K562 (cell line): ENCODE results near the gene ASF1B. TPM values are rescaled to one million over a fixed set of nuclear protein-coding genes. Genes with fewer than 3 reads are reported as not detected.

Experiments used
- ATAC-seq: fragments of 200-7000 bp; cut with Tn5 transposase; 3 replicates; pipeline ENCODE4 v1.9.1; 2020; ENCODE audit warnings: moderate library complexity
- BruUV-seq: library from RNA; stranded (reverse); fragments of 400-500 nt; replicated peaks from 2 replicates; lab custom pipeline; 2021; lab: Mats Ljungman, UMichigan
- CTCF ChIA-PET: fragments of 300-600 bp; formaldehyde crosslinking; extraction: SDS; loops from one replicate; lab custom pipeline; 2021; ENCODE audit warnings: low intra/inter-chr PET ratio; lab: Yijun Ruan, JAX
- POLR2A ChIA-PET: fragments of 300-600, 350-650 bp; sonication (Branson Sonifier 250); formaldehyde crosslinking; extraction: SDS; loops from one replicate; lab custom pipeline; 2021; ENCODE audit warnings: antibody characterized with exemption, inconsistent platforms; lab: Yijun Ruan, JAX
- DNase-seq, 4 experiments: peaks; one replicate each; pipeline versions ENCODE4 v3.0.0 to v3.0.0-alpha.2; 2011 to 2018; ENCODE audit warnings: low spot score in 3 of 4, mixed read lengths in 3 of 4; ENCODE audit errors: extremely low read depth in 1 of 4
- FAIRE-seq: peaks from 2 replicates; lab custom pipeline; 2011; peaks lifted over from hg19 to GRCh38; lab: Jason Lieb, UNC
- H2AFZ ChIP-seq: 2 replicates; pipeline ENCODE4 v1.6.0; 2011; ENCODE audit warnings: low read depth, low read length, control low read depth, inconsistent platforms
- H3K27ac ChIP-seq: fragments of 200-600 bp; 3 replicates; pipeline ENCODE4 v1.8.0; 2011; ENCODE audit warnings: low read depth, mild to moderate bottlenecking, control low read depth, inconsistent platforms, low read length, moderate library complexity, mixed read lengths; ENCODE audit errors: extremely low read depth
- H3K27me3 ChIP-seq, 2 experiments: fragments of 300-600 bp in 1 of 2; 2 replicates in 1 of 2; 3 replicates in 1 of 2; pipeline versions ENCODE4 v1.6.0 to v1.8.0; 2011; ENCODE audit warnings: inconsistent platforms in 2 of 2, low read length in 2 of 2, mild to moderate bottlenecking in 1 of 2, mixed read lengths in 1 of 2, moderate library complexity in 1 of 2; ENCODE audit not compliant: control insufficient read depth in 2 of 2, insufficient read depth in 2 of 2
- H3K36me3 ChIP-seq: fragments of 300-600 bp; 3 replicates; pipeline ENCODE4 v1.8.0; 2011; ENCODE audit warnings: mild to moderate bottlenecking, low read length, inconsistent platforms; ENCODE audit not compliant: control insufficient read depth, insufficient read depth
- H3K4me1 ChIP-seq, 2 experiments: fragments of 200-600 bp in 1 of 2; replicated peaks in 1 of 2; 2 replicates in 1 of 2; 3 replicates in 1 of 2; pipeline versions ENCODE4 v1.5.1 to v1.8.0; 2011; ENCODE audit warnings: inconsistent platforms in 2 of 2, low read length in 2 of 2, mild to moderate bottlenecking in 1 of 2, mixed read lengths in 1 of 2, moderate library complexity in 1 of 2; ENCODE audit not compliant: control insufficient read depth in 2 of 2, insufficient read depth in 2 of 2
- H3K4me2 ChIP-seq: 2 replicates; pipeline ENCODE4 v1.6.1; 2011; ENCODE audit warnings: low read length, control low read depth, inconsistent platforms, mixed read lengths; ENCODE audit not compliant: insufficient read depth
- H3K4me3 ChIP-seq: fragments of 200-600 bp; sonication (generic), shearing (Covaris generic); 2 replicates; pipeline ENCODE4 v1.5.1; 2016; ENCODE audit warnings: control low read depth, inconsistent platforms
- H3K79me2 ChIP-seq: fragments of 200-600 bp; 3 replicates; pipeline ENCODE4 v1.8.0; 2011; ENCODE audit warnings: low read length, inconsistent platforms; ENCODE audit not compliant: control insufficient read depth, insufficient read depth
- H3K9ac ChIP-seq, 2 experiments: 2 replicates each; pipeline versions ENCODE4 v1.6.0 to v1.6.1; 2011; ENCODE audit warnings: low read depth in 2 of 2, low read length in 2 of 2, control low read depth in 1 of 2, inconsistent platforms in 1 of 2, mild to moderate bottlenecking in 1 of 2, mixed read lengths in 1 of 2; ENCODE audit not compliant: insufficient read depth in 1 of 2
- H3K9me1 ChIP-seq: one replicate; pipeline ENCODE4 v1.6.0; 2011; ENCODE audit warnings: inconsistent platforms, mild to moderate bottlenecking, low read length, moderate library complexity; ENCODE audit not compliant: control insufficient read depth, insufficient read depth
- H3K9me3 ChIP-seq: replicated peaks from 2 replicates; pipeline ENCODE4 v1.5.1; 2011; ENCODE audit warnings: low read depth, low read length, inconsistent platforms; ENCODE audit not compliant: control insufficient read depth, insufficient read depth
- H4K20me1 ChIP-seq: replicated peaks from 2 replicates; pipeline ENCODE4 v1.6.1; 2011; ENCODE audit warnings: low read length, inconsistent platforms, mixed read lengths; ENCODE audit not compliant: control insufficient read depth, insufficient read depth
- BRD4 ChIP-seq: fragments of 200-600 bp; sonication (generic); IDR thresholded peaks from 2 replicates; pipeline ENCODE4 v1.6.1; 2017; ENCODE audit warnings: inconsistent platforms
- DDX20 ChIP-seq: fragments of 450-650 bp; IDR thresholded peaks from 2 replicates; pipeline ENCODE4 v1.6.1; 2016; ENCODE audit warnings: missing genetic modification characterization, low read depth, mild to moderate bottlenecking, missing compliant biosample characterization, moderate library complexity
- EHMT2 ChIP-seq: fragments of 450-650 bp; IDR thresholded peaks from 2 replicates; pipeline ENCODE4 v1.6.1; 2018; ENCODE audit warnings: antibody characterized with exemption
- EP400 ChIP-seq: fragments of 450-650 bp; IDR thresholded peaks from 2 replicates; pipeline ENCODE4 v1.6.1; 2017; ENCODE audit warnings: antibody characterized with exemption, mild to moderate bottlenecking, moderate library complexity
- HCFC1 ChIP-seq: IDR thresholded peaks from 2 replicates; pipeline ENCODE4 v1.6.1; 2012; ENCODE audit warnings: low read depth, low read length, improper control_type of control experiment
- ILF3 ChIP-seq: fragments of 450-650 bp; IDR thresholded peaks from 2 replicates; pipeline ENCODE4 v1.6.1; 2018; ENCODE audit warnings: antibody characterized with exemption, mild to moderate bottlenecking, moderate library complexity, borderline replicate concordance
- KDM4B ChIP-seq, 2 experiments: fragments of 450-650 bp in 1 of 2; sonication (generic) in 1 of 2; IDR thresholded peaks; 2 replicates each; pipeline ENCODE4 v1.6.1; 2016 to 2017; ENCODE audit warnings: borderline replicate concordance in 2 of 2, antibody characterized with exemption in 1 of 2, low read depth in 1 of 2, mild to moderate bottlenecking in 1 of 2
- MAFF ChIP-seq: IDR thresholded peaks from 2 replicates; pipeline ENCODE4 v1.6.1; 2012; ENCODE audit warnings: low read length, improper control_type of control experiment
- MCM2 ChIP-seq: fragments of 450-650 bp; IDR thresholded peaks from 2 replicates; pipeline ENCODE4 v1.6.1; 2017; ENCODE audit warnings: low read depth, mild to moderate bottlenecking
- MYBL2 ChIP-seq, 2 experiments: fragments of 450-650 bp in 1 of 2; sonication (generic) in 1 of 2; formaldehyde crosslinking in 1 of 2; IDR thresholded peaks; 2 replicates each; pipeline versions ENCODE4 v1.6.1 to v1.8.1; 2017 to 2022; ENCODE audit warnings: borderline replicate concordance in 1 of 2, inconsistent platforms in 1 of 2, low read depth in 1 of 2, mild to moderate bottlenecking in 1 of 2, missing genetic modification reagents in 1 of 2, moderate library complexity in 1 of 2
- NUFIP1 ChIP-seq: fragments of 450-650 bp; IDR thresholded peaks from 2 replicates; pipeline ENCODE4 v1.6.1; 2018; ENCODE audit not compliant: partially characterized antibody
- SMARCC2 ChIP-seq: fragments of 450-650 bp; IDR thresholded peaks from 2 replicates; pipeline ENCODE4 v1.6.1; 2017; ENCODE audit warnings: antibody characterized with exemption, moderate library complexity, mild to moderate bottlenecking, low read depth
- SRSF1 ChIP-seq: fragments of 200-400 bp; formaldehyde crosslinking; IDR thresholded peaks from 2 replicates; pipeline ENCODE4 v1.6.1; 2017; ENCODE audit warnings: mild to moderate bottlenecking, low read depth, low read length, moderate library complexity
- TEAD1 ChIP-seq, 2 experiments: fragments of 450-650 bp in 1 of 2; sonication (generic) in 1 of 2; formaldehyde crosslinking; IDR thresholded peaks; 2 replicates each; pipeline versions ENCODE4 v1.4.0 to v1.8.0; 2020 to 2022; ENCODE audit warnings: mild to moderate bottlenecking in 2 of 2, missing genetic modification reagents in 1 of 2
- TEAD4 ChIP-seq, 2 experiments: sonication (generic) in 1 of 2; formaldehyde crosslinking in 1 of 2; IDR thresholded peaks; 2 replicates each; pipeline versions ENCODE4 v1.6.1 to v1.8.0; 2012 to 2022; ENCODE audit warnings: borderline replicate concordance in 1 of 2, inconsistent platforms in 1 of 2, low read length in 1 of 2, mild to moderate bottlenecking in 1 of 2, missing genetic modification reagents in 1 of 2
- THRB ChIP-seq: fragments of 450-650 bp; formaldehyde crosslinking; conservative IDR thresholded peaks from 2 replicates; pipeline ENCODE4 v1.4.0; 2022; ENCODE audit warnings: mild to moderate bottlenecking, missing genetic modification characterization
- XRCC5 ChIP-seq: fragments of 200-400 bp; formaldehyde crosslinking; IDR thresholded peaks from 2 replicates; pipeline ENCODE4 v1.6.1; 2017; ENCODE audit warnings: low read depth, mild to moderate bottlenecking, low read length
- ZNF282 ChIP-seq: sonication (generic); formaldehyde crosslinking; IDR thresholded peaks from 2 replicates; pipeline ENCODE4 v1.8.1; 2023; ENCODE audit warnings: missing genetic modification reagents
- WGBS: fragments of 100-300 bp; shearing (Covaris generic); methylation state at CpG from one replicate; pipeline ENCODE4 v1.1.6; 2016; ENCODE audit warnings: low coverage, mixed read lengths; ENCODE audit not compliant: insufficient coverage; ENCODE audit errors: missing lambda C conversion rate; 5-methylcytosine and 5-hydroxymethylcytosine counted together
- in situ Hi-C: fragments of 300-500 bp; cut with MboI; formaldehyde crosslinking; loops from 4 replicates; pipeline ENCODE4 v1.15.0; 2018; ENCODE audit warnings: inconsistent platforms, mixed read lengths
- intact Hi-C: fragments of 100-400 bp; cut with micrococcal nuclease; formaldehyde crosslinking; loops from 2 replicates; pipeline ENCODE4 v1.14.2; 2022
- polyA plus RNA-seq, 8 experiments: library from polyadenylated mRNA; depleted of rRNA in 4 of 8; stranded (reverse) in 5 of 8; unstranded in 3 of 8; fragments of >200 nt; fragmentation: Nextera tagmentation in 2 of 8; fragmentation: Illumina TruSeq in 1 of 8; extraction: Ambion mirVana in 2 of 8; extraction: Trizol in 1 of 8; gene quantifications; 2 replicates each; pipeline versions ENCODE4 v1.2.1 to v1.2.3, GENCODE V29; 2011 to 2014; ENCODE audit warnings: inconsistent platforms in 1 of 8, missing spikeins in 1 of 8
- total RNA-seq, 7 experiments: library from RNA; depleted of rRNA in 6 of 7; stranded (reverse); fragments of >200 nt in 6 of 7; fragmentation: Illumina TruSeq in 2 of 7; extraction: Trizol in 2 of 7; gene quantifications; 2 replicates each; pipeline versions ENCODE4 v1.2.1 to v1.2.3, GENCODE V29; 2011 to 2021; ENCODE audit warnings: low replicate concordance in 1 of 7
- TF ChIP-seq, protein P1 (sequence below): fragments of 450-650 bp; IDR thresholded peaks from 2 replicates; pipeline ENCODE4 v1.6.1; 2016

Gene ASF1B
- total and polyA plus RNA-seq, 9 of the 15 experiments (the other 6 are each of a cell fraction or from before 2014, with no cell fraction given) = 6.0 to 69.4 (median 53.3) TPM

DNA sequence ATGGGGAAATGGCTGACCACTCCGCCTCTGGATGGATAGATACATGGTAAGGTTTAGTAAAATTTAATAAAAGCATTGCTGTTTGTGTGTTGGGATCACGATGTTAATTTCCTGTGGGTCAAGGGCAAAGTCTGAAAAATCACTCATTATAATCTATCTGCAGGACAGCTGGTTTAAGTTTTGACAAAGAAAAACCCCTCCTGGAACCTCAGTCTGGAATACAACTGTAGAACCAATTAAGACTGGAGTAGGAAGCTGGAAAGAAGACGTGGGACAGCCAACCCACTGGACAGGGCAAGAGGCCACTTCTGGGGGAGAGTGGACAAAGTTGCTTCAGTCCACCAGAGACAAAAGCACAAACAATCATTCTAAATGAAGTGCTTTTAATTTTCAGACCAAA is 17.2 kb downstream of the ASF1B start:
- WGBS = 57% methylated on average over 3 of the region's 3 CpGs
- H3K36me3 ChIP-seq = peaks cover 27% of the 10 kb centered on the region; the same call in 2 of the 3 replicates
- no peaks in the 10 kb centered on the region for H4K20me1 ChIP-seq
- peaks cover 18% of the 10 kb centered on the region for H3K79me2 ChIP-seq
- peaks cover 4% of the 10 kb centered on the region for H3K9me1 ChIP-seq
- TF ChIP-seq KDM4B (IDR thresholded peaks at IDR 0.05; ENCODE audit: borderline replicate concordance in 2 of 2, low read depth in 1 of 2) (no peak), SMARCC2 (no peak), MYBL2 (IDR thresholded peaks at IDR 0.05; ENCODE audit: low read depth) (no peak), MYBL2 (CRISPR knock-in tag; IDR thresholded peaks at IDR 0.05; ENCODE audit: borderline replicate concordance) (no peak), ZNF282 (CRISPR knock-in tag) (no peak), EHMT2 (no peak), MAFF (no peak), TEAD1 (CRISPR knock-in tag; IDR thresholded peaks at IDR 0.05) (no peak), THRB (CRISPR knock-in tag) (no peak), SRSF1 (no peak), HCFC1 (no peak), DDX20 (no peak), BRD4 (no peak), NUFIP1 (no peak), XRCC5 (no peak), EP400 (no peak), MCM2 (no peak), ILF3 (no peak), TEAD4 (IDR thresholded peaks at IDR 0.05; ENCODE audit: low read length) (no peak), TEAD4 (CRISPR knock-in tag; IDR thresholded peaks at IDR 0.05; ENCODE audit: borderline replicate concordance) (no peak)
- TF ChIP-seq, protein P1, sequence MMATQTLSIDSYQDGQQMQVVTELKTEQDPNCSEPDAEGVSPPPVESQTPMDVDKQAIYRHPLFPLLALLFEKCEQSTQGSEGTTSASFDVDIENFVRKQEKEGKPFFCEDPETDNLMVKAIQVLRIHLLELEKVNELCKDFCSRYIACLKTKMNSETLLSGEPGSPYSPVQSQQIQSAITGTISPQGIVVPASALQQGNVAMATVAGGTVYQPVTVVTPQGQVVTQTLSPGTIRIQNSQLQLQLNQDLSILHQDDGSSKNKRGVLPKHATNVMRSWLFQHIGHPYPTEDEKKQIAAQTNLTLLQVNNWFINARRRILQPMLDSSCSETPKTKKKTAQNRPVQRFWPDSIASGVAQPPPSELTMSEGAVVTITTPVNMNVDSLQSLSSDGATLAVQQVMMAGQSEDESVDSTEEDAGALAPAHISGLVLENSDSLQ = no peak
- TF ChIP-seq, all 486 proteins: peak for 0
- Histone ChIP-seq H3K4me2 (peak overlapping the region; percentile 91), H3K4me1 (peaks cover 38 to 43% of the 10 kb centered on the region in 2 experiments; a peak in 4 of 5 replicates), H3K27ac (peak overlapping the region; percentile 89), H3K9ac (peak overlapping the region; percentile 84 to 92; a peak in 3 of 4 replicates), H2AFZ (no peak overlapping the region), H3K27me3 (no peaks in the 10 kb centered on the region), H3K9me3 (no peaks in the 10 kb centered on the region), H3K4me3 (no peak overlapping the region)
- in situ Hi-C loops (no loop called here), intact Hi-C loops (no loop called here)
- no TSS peak for BruUV-seq
- POLR2A ChIA-PET = interaction anchor here (0.5 to 0.7 kb wide), 3 partner anchors 17 to 77 kb away, joined by 3 to 5 read pairs (median 3); no protein-coding TSS in a partner anchor
- ATAC-seq = no peak
- peak; percentile 52 for FAIRE-seq
- no peak for DNase-seq
- CTCF ChIA-PET = interaction anchor here (1.2 kb wide), 1 partner anchor 239 kb away, joined by 3 read pairs; no protein-coding TSS in a partner anchor
